Stimulated activated CD8-positive, alpha-beta memory T cell treated with anti-CD3 and anti-CD28 coated beads, Interleukin-15, amount 100 ng/mL, for 48 hours (primary cell): ENCODE results near the gene GNB1.
"Not testable (repeated sequence)": the region's sequence is repeated elsewhere in the genome, so short reads cannot be mapped to it uniquely, and the experiment has no call there.

Experiments
- DNase-seq, 2 donors: peaks; one replicate each; pipeline ENCODE4 v3.0.0-alpha.2; 2020; ENCODE audit warnings: low read depth in 2 of 2

GNB1 gene

DNA sequence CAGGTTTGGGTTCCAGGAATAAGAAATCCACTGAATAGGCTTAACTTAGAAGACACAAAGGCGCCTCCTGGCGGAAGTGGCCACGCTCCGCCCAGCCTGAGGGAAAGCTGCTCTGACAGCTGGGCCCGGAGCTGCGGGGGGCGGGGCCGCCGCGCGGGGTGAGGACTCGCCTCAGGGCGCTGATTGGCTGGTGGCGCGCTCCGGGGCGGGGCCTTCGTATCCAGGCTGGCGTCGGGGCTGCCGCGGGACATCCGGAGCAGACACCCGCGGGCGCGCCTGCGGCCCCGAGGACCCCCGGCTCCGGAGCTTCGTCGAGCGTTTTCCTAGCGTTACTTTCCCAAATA lies 144.3 kb downstream of the GNB1 start:
- not testable (repeated sequence) for DNase-seq

DNA sequence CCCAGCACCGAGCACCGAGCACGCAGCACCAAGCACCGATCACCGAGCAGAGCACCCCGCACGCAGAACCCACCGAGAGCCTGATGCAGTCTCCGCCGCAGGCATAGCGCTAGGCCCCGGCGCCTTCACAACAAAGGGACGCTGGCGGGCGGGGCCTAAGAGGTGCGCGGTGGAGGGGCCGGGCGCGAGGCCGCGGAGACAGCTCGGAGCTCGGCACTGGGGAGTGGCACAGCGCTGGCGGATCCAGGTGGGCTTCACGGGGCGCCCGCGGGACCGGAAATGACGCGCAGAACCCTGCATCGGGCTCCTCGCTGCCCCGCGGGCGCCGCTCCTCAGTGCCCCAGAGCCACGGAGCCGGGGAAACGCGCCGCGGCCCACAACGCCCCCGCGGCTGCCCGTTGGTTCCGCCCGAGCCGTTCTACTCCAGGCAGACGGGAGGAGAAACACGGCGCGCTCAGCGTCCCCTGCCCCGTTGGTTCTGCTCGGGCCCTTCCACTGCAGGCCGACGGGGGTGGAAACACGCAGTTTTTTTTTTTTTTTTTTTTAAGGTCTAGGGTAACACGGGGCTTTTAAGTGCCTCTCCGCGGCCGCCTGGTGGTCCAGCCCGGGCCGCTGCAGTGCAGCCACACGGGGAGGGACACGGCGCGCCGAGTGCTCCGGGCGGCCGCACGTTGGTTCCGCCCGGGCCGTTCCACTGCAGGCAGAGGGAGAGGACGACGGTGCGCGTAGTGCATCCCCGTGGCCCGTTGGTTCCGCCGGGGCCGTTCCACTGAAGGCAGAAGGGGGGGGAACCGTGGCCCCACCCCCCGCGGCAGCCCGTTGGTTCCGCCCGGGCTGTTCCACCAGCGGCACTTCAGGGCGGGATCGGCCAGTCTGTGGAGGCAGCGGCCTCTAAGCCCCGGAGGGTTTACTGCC lies 145.0 kb downstream of the GNB1 start:
- peak; percentile 48 to 86 for DNase-seq

GRCh38 chr1:1742529-1742928 lies 148.4 kb downstream of the GNB1 start:
- DNase-seq, result not testable (repeated sequence)

GRCh38 chr1:1741013-1741412 lies 149.9 kb downstream of the GNB1 start:
- DNase-seq, result not testable (repeated sequence)

GRCh38 chr1:1738799-1739337 lies 152.0 kb downstream of the GNB1 start:
- not testable (repeated sequence) for DNase-seq

DNA sequence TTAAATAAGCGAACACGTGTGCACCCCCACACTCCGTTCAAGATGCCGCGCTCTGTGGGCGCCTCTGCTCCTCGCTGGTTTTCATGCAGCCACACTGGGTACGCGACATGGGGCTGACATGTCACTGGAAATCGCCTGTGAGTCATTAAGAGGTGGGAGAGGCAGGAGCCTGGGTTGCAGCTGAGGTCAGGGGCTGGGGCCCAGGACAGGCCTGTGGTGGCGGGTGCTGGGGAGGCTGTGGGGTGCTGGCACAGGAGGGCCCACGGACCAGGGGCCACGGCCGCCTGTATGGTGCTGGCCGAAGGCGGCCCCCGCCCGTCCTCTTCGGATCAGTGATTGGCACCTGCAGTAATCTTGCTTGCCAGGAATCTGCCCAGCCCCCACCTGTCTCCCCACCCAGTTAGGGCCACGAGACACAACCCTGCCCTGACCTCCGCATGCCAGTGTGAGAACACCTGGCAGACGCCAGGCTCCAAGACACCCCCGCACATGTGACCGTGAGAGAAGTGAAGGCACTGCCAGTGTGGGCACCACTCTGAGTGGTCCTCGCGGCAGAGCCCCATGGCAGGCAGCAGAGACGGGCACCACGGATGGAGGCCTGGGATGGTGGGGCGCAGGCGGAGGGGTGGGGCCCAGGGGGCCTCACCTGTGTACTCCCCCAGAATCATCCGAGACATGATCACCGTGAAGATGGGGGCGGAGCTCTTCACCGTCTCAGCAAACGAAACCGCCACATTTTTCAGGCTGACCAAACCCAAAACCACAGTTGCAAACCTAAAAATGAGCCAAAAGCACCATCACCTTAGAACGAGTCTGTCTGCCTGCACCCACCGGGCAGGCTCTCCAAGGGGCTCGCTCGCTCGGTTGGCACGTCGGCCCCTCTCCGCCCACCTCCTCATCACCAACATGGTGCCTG lies 153.0 kb downstream of the GNB1 start:
- not testable (repeated sequence) for DNase-seq
